ENCODE results near the gene TMEM9B.

TMEM9B gene

GRCh38 chr11:9003573-9004182 is 39.4 kb upstream of the TMEM9B start, which contains the start of gene NRIP3:
Gene NRIP3, minus strand, starts transcription at chr11:9004001. Its CDS starts 66 bp downstream, at chr11:9003935.
- H3K27ac ChIP-seq: peak within 1 kb of the TSS; percentile 40; the same call in 1 of the 2 replicates
- TF ChIP-seq, protein P1, sequence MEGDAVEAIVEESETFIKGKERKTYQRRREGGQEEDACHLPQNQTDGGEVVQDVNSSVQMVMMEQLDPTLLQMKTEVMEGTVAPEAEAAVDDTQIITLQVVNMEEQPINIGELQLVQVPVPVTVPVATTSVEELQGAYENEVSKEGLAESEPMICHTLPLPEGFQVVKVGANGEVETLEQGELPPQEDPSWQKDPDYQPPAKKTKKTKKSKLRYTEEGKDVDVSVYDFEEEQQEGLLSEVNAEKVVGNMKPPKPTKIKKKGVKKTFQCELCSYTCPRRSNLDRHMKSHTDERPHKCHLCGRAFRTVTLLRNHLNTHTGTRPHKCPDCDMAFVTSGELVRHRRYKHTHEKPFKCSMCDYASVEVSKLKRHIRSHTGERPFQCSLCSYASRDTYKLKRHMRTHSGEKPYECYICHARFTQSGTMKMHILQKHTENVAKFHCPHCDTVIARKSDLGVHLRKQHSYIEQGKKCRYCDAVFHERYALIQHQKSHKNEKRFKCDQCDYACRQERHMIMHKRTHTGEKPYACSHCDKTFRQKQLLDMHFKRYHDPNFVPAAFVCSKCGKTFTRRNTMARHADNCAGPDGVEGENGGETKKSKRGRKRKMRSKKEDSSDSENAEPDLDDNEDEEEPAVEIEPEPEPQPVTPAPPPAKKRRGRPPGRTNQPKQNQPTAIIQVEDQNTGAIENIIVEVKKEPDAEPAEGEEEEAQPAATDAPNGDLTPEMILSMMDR (conservative IDR thresholded peaks at IDR 0.05): no peak

GRCh38 chr11:9002920-9003572 is 38.8 kb upstream of the TMEM9B start:
- TF ChIP-seq, protein P1 (conservative IDR thresholded peaks at IDR 0.05): no peak
- peak overlapping the region; percentile 40; the same call in 1 of the 2 replicates for H3K27ac ChIP-seq

- H3K27ac ChIP-seq: no peak overlapping the region
- TF ChIP-seq, protein P1 (conservative IDR thresholded peaks at IDR 0.05): no peak
These were observed 37.5 kb upstream of the TMEM9B start for GRCh38 chr11:9001736-9002135.

DNA sequence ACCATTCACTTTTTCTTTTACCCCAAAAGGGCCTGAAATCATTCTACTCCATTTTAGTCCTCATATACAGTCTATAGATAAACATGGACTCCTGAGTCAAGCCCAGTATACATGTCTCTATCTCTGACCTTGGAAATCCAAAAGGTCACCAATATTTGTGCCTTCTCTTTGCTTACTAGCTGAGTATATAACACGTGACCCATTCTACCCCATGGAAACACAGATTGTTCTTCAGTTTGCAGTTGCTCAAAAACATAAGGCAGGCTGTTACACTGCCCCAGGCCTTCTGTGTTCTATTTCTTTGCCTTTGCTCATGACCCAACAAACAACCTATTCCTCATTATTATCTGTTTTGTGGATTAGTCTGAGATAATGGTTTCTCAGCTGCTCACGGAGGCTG is 33.8 kb upstream of the TMEM9B start:
- TF ChIP-seq, protein P1 (conservative IDR thresholded peaks at IDR 0.05): no peak
- H3K27ac ChIP-seq: no peak overlapping the region

- H3K27ac ChIP-seq: no peak overlapping the region
- TF ChIP-seq, protein P1 (conservative IDR thresholded peaks at IDR 0.05): no peak
These were observed 33.2 kb upstream of the TMEM9B start for GRCh38 chr11:8997451-8997850.

- no peak overlapping the region for H3K27ac ChIP-seq
- TF ChIP-seq, protein P1 (conservative IDR thresholded peaks at IDR 0.05): no peak
These were observed 25.2 kb upstream of the TMEM9B start for GRCh38 chr11:8989453-8989852.

GRCh38 chr11:8988329-8989234 is 24.3 kb upstream of the TMEM9B start:
- H3K27ac ChIP-seq: no peak overlapping the region
- TF ChIP-seq, protein P1 (conservative IDR thresholded peaks at IDR 0.05): no peak

All from VCaP (cell line).